GF-D8 (cell line): ENCODE measurements around the gene SBK2.
"Not testable (repeated sequence)": the region's sequence is repeated elsewhere in the genome, so short reads cannot be mapped to it uniquely, and the experiment has no call there.

Source experiments
- DNase-seq: peaks from one replicate; lab custom pipeline; 2025; lab: John Stamatoyannopoulos, UW

The SBK2 gene

GRCh38 chr19:55536951-55537740 is at the start of gene SBK2:
SBK2 (minus strand) TSS chr19:55537133; CDS start chr19:55536294, 839 bp downstream.
- DNase-seq, result no peak

GRCh38 chr19:55585658-55586339 is 48.9 kb upstream of the SBK2 start:
- no peak for DNase-seq

- DNase-seq, result no peak
These were observed 47.9 kb upstream of the SBK2 start for GRCh38 chr19:55584871-55585270.

- not testable (repeated sequence) for DNase-seq
These were observed 47.0 kb upstream of the SBK2 start for GRCh38 chr19:55583897-55584296.

- DNase-seq, result not testable (repeated sequence)
These were observed 45.4 kb upstream of the SBK2 start for GRCh38 chr19:55582284-55582683.

GRCh38 chr19:55581823-55582223 is 44.9 kb upstream of the SBK2 start:
- DNase-seq, result no peak

GRCh38 chr19:55581145-55581822 is 44.4 kb upstream of the SBK2 start:
- no peak for DNase-seq

GRCh38 chr19:55580628-55581144 is 43.8 kb upstream of the SBK2 start, which contains the start of gene ZNF579:
ZNF579 (minus strand) TSS chr19:55580848; CDS start chr19:55579639, 1,209 bp downstream.
- DNase-seq, result peak; percentile 64

- DNase-seq, result no peak
These were observed 43.1 kb upstream of the SBK2 start for GRCh38 chr19:55579766-55580621.

- no peak for DNase-seq
These were observed 42.1 kb upstream of the SBK2 start for GRCh38 chr19:55578761-55579747.

- DNase-seq, result no peak
These were observed 41.3 kb upstream of the SBK2 start for GRCh38 chr19:55578031-55578760.

- no peak for DNase-seq
These were observed 39.8 kb upstream of the SBK2 start for GRCh38 chr19:55576746-55577145.

GRCh38 chr19:55573929-55574328 is 37.0 kb upstream of the SBK2 start:
- DNase-seq, result not testable (repeated sequence)

- DNase-seq, result not testable (repeated sequence)
These were observed 32.5 kb upstream of the SBK2 start for GRCh38 chr19:55569477-55569876.

- no peak for DNase-seq
These were observed 30.9 kb upstream of the SBK2 start for GRCh38 chr19:55567708-55568328.

GRCh38 chr19:55566823-55567222 is 29.9 kb upstream of the SBK2 start:
- no peak for DNase-seq

GRCh38 chr19:55563261-55563690 is 26.3 kb upstream of the SBK2 start:
- no peak for DNase-seq

- no peak for DNase-seq
These were observed 22.8 kb upstream of the SBK2 start for GRCh38 chr19:55559684-55560083.

- DNase-seq, result no peak
These were observed 17.8 kb upstream of the SBK2 start for GRCh38 chr19:55554741-55555152.
